Activated B cell treated with CpG ODN at 0.5 μM for 24 hours (primary cell): Measurements from ENCODE around the gene HDGFL1. TPM values are rescaled to one million over a fixed set of nuclear protein-coding genes. Genes with fewer than 3 reads are reported as not detected.

Experiments
- ATAC-seq: fragments of 200-7000 bp; cut with Tn5 transposase; one replicate; pipeline ENCODE4 v1.10.0; 2021; ENCODE audit warnings: low read depth, mild to moderate bottlenecking, moderate library complexity
- CTCF ChIA-PET: fragments of 350-600 bp; sonication (Branson Sonifier 250); formaldehyde crosslinking; loops from one replicate; lab custom pipeline; 2021; ENCODE audit warnings: antibody characterized with exemption; lab: Charles Lee
- POLR2A ChIA-PET: fragments of 350-600 bp; sonication (Branson Sonifier 250); formaldehyde crosslinking; loops from one replicate; lab custom pipeline; 2021; ENCODE audit warnings: antibody characterized with exemption; lab: Charles Lee
- DNase-seq: peaks from one replicate; pipeline ENCODE4 v3.0.0; 2022
- H3K27ac Mint-ChIP-seq: one replicate; pipeline ENCODE4 v1.8.0; 2020; ENCODE audit warnings: mixed read lengths
- H3K27me3 Mint-ChIP-seq: one replicate; pipeline ENCODE4 v1.8.0; 2021; ENCODE audit warnings: mixed read lengths
- H3K36me3 Mint-ChIP-seq: one replicate; pipeline ENCODE4 v1.8.0; 2021; ENCODE audit warnings: low read depth, mixed read lengths
- H3K4me1 Mint-ChIP-seq: one replicate; pipeline ENCODE4 v1.8.0; 2021; ENCODE audit warnings: mixed read lengths
- H3K4me3 Mint-ChIP-seq: one replicate; pipeline ENCODE4 v1.8.0; 2020; ENCODE audit warnings: mild to moderate bottlenecking, mixed read lengths
- H3K9me3 Mint-ChIP-seq: one replicate; pipeline ENCODE4 v1.8.0; 2020; ENCODE audit warnings: mixed read lengths
- intact Hi-C: fragments of 100-400 bp; cut with micrococcal nuclease; formaldehyde crosslinking; loops from one replicate; pipeline ENCODE4 v1.15.1; 2024
- total RNA-seq: library from RNA; stranded (reverse); gene quantifications from 2 replicates; pipeline ENCODE4 v1.2.3, GENCODE V29; 2022
- TF ChIP-seq, protein P1 (sequence below): fragments of 200-600 bp; IDR thresholded peaks from one replicate; pipeline ENCODE4 v1.8.0; 2022; ENCODE audit warnings: antibody characterized with exemption, mild to moderate bottlenecking

The HDGFL1 gene
- total RNA-seq, 1 donor from 2014 or later, result not detected

DNA sequence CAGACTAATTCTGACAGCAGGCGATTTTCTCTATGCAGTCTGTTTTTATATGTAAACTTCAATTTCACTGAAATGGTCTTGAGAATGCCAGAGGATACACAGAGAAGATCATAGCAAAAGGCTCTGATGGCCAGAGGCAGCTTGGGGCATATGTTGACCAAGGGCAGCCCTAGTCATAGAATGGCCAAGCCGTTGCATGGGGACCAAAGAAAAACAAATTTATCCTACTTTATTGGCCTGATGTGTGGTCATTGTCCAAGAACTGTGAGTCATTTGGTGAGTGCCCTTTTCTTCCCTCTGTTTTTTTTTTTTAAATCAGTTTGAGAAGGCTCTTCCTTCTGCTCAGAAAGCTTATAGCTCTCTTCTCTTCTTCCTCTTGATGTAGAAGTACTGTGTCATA is 5.8 kb downstream of the HDGFL1 start:
- no peak for ATAC-seq
- H3K9me3 Mint-ChIP-seq, result peaks cover 2% of the 10 kb centered on the region
- POLR2A ChIA-PET, result no interaction called here
- no peak for DNase-seq
- no peak overlapping the region for H3K4me3 Mint-ChIP-seq
- no peaks in the 10 kb centered on the region for H3K36me3 Mint-ChIP-seq
- TF ChIP-seq, protein P1, sequence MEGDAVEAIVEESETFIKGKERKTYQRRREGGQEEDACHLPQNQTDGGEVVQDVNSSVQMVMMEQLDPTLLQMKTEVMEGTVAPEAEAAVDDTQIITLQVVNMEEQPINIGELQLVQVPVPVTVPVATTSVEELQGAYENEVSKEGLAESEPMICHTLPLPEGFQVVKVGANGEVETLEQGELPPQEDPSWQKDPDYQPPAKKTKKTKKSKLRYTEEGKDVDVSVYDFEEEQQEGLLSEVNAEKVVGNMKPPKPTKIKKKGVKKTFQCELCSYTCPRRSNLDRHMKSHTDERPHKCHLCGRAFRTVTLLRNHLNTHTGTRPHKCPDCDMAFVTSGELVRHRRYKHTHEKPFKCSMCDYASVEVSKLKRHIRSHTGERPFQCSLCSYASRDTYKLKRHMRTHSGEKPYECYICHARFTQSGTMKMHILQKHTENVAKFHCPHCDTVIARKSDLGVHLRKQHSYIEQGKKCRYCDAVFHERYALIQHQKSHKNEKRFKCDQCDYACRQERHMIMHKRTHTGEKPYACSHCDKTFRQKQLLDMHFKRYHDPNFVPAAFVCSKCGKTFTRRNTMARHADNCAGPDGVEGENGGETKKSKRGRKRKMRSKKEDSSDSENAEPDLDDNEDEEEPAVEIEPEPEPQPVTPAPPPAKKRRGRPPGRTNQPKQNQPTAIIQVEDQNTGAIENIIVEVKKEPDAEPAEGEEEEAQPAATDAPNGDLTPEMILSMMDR, result no peak
- no peaks in the 10 kb centered on the region for H3K27me3 Mint-ChIP-seq
- H3K27ac Mint-ChIP-seq, result no peak overlapping the region
- no peaks in the 10 kb centered on the region for H3K4me1 Mint-ChIP-seq
- CTCF ChIA-PET, result no interaction called here
- intact Hi-C loops, result no loop called here

DNA sequence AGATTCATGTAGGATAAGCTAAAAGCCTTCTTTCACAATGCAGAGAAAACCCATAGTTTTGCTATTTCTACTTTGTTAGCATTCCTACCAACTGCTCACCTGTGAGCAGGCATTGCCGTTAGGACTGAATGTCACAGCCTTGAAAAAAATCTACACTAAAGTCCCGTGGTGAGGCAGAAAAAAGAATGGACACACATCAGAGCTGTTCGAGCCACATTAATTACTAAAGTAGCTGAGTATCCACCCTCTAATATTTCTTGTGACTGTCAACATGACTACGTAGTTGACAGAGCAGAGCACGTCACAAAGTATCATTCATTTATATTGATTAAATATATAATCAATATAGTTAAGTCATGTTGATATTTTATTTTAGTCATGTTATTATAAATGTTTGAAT is 10.1 kb downstream of the HDGFL1 start:
- H3K36me3 Mint-ChIP-seq, result no peaks in the 10 kb centered on the region
- peaks cover 2% of the 10 kb centered on the region for H3K9me3 Mint-ChIP-seq
- H3K4me3 Mint-ChIP-seq, result no peak overlapping the region
- intact Hi-C loops, result no loop called here
- H3K27ac Mint-ChIP-seq, result no peak overlapping the region
- TF ChIP-seq, protein P1, result no peak
- no peaks in the 10 kb centered on the region for H3K4me1 Mint-ChIP-seq
- POLR2A ChIA-PET, result no interaction called here
- DNase-seq, result no peak
- H3K27me3 Mint-ChIP-seq, result no peaks in the 10 kb centered on the region
- ATAC-seq, result no peak
- CTCF ChIA-PET, result no interaction called here

DNA sequence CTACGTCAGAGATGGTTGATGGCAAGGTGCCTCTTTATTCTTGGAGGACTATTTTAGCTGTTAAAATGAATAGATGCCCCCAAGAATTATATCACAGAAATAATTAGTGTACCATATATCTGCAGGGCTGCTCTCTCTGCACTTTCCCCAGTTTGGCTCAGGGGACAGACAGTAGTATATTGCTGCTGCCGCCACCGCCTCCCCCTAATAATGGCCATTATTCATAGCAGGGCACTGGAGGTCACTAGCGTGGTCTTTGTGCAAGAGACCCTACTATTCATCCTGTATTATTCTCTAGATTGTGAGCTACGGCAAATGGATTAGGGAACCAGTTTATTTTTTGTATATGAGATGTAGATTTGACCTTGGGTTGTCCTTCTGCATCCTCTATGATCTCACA is 11.0 kb downstream of the HDGFL1 start:
- Mint-ChIP-seq H3K4me1 (no peaks in the 10 kb centered on the region), H3K36me3 (no peaks in the 10 kb centered on the region), H3K9me3 (peaks cover 2% of the 10 kb centered on the region), H3K27me3 (no peaks in the 10 kb centered on the region), H3K4me3 (no peak overlapping the region), H3K27ac (no peak overlapping the region)
- DNase-seq (no peak), ATAC-seq (no peak)
- ChIA-PET POLR2A (no interaction called here), CTCF (no interaction called here)
- intact Hi-C loops, result no loop called here
- TF ChIP-seq, protein P1, result no peak

DNA sequence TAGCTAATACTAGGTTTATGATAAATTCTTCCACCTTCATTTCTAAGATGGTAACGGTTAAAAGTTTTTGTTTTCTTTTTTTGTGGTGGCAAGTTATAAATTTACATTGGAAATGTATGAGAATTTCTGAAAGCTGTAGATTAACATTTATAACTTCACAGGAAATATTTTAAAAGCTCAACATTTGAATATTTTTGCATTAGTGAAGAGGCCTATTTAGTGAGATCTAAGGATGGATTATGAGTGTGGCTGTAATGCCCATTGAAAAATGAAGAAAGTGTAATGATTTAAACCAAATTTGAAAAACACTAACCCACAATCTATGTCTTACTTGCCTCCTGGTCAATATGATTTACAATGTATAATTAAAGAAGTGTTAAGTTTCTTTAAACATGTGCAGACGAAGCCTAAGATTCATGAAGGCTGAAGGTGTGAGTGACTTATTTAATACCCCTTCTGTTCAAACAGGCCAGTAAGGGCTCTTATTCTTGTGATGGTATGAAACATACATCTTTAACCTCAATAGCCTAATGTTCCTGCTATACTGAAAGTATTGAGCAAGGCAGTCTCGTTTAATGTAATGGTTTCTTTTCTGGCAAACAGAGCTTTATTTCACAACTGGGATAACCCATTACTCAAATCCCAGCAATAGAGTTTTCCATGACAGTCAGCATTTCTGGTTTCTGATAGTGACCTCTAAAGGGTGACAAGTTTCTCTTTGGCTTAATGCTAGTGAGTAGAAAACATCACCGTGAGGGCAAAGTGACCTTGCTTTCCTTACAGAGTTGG is 13.2 kb downstream of the HDGFL1 start:
- Mint-ChIP-seq H3K27ac (no peak overlapping the region), H3K36me3 (no peaks in the 10 kb centered on the region), H3K4me1 (no peaks in the 10 kb centered on the region), H3K9me3 (peaks cover 2% of the 10 kb centered on the region), H3K4me3 (no peak overlapping the region), H3K27me3 (no peaks in the 10 kb centered on the region)
- ChIA-PET CTCF (no interaction called here), POLR2A (no interaction called here)
- ATAC-seq, result no peak
- TF ChIP-seq, protein P1, result no peak
- intact Hi-C loops, result no loop called here
- DNase-seq, result no peak

DNA sequence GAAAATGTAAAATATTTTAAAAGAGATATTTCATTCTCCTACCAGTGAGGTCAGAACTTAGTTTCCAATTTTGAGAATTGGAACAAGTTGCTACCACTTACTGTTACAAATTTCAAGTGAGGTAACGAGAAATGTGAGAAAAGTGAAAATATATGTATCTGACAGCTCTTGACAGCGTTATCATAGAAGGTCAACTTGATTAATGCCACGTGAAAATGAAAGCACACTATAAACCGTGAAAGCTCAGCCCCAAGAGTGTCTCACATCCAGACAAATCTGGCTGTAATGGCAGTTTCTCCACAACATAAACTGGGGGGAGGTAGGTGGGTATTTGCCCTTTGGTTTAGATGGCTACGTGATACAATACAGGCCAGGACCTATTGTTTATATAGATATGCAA is 13.9 kb downstream of the HDGFL1 start:
- H3K27ac Mint-ChIP-seq, result no peak overlapping the region
- no peaks in the 10 kb centered on the region for H3K36me3 Mint-ChIP-seq
- POLR2A ChIA-PET, result no interaction called here
- CTCF ChIA-PET, result no interaction called here
- H3K9me3 Mint-ChIP-seq, result peaks cover 2% of the 10 kb centered on the region
- no peak overlapping the region for H3K4me3 Mint-ChIP-seq
- intact Hi-C loops, result no loop called here
- H3K4me1 Mint-ChIP-seq, result no peaks in the 10 kb centered on the region
- ATAC-seq (no peak), DNase-seq (no peak)
- TF ChIP-seq, protein P1, result no peak
- H3K27me3 Mint-ChIP-seq, result no peaks in the 10 kb centered on the region
